Ishikawa (cell line): ENCODE data around the gene DISP1.

ENCODE experiments used
- CEBPB ChIP-seq: IDR thresholded peaks from 2 replicates; pipeline ENCODE4 v1.6.1; 2012
- CREB1 ChIP-seq: IDR thresholded peaks from 2 replicates; pipeline ENCODE4 v1.6.1; 2012; ENCODE audit warnings: low read depth
- EGR1 ChIP-seq: IDR thresholded peaks from 2 replicates; pipeline ENCODE4 v1.6.1; 2012
- EP300 ChIP-seq: IDR thresholded peaks from 2 replicates; pipeline ENCODE4 v1.6.1; 2012; ENCODE audit warnings: borderline replicate concordance
- FOXM1 ChIP-seq: IDR thresholded peaks from 2 replicates; pipeline ENCODE4 v1.6.1; 2012; ENCODE audit warnings: low read depth, borderline replicate concordance
- MAX ChIP-seq: IDR thresholded peaks from 2 replicates; pipeline ENCODE4 v1.6.1; 2012
- NFIC ChIP-seq: IDR thresholded peaks from 2 replicates; pipeline ENCODE4 v1.6.1; 2012
- RAD21 ChIP-seq: IDR thresholded peaks from 2 replicates; pipeline ENCODE4 v1.6.1; 2012; ENCODE audit warnings: low read depth
- REST ChIP-seq: IDR thresholded peaks from 2 replicates; pipeline ENCODE4 v1.6.1; 2012; ENCODE audit warnings: low read depth, mild to moderate bottlenecking
- TAF1 ChIP-seq: IDR thresholded peaks from 2 replicates; pipeline ENCODE4 v1.6.1; 2012; ENCODE audit warnings: low read depth, mild to moderate bottlenecking
- TCF12 ChIP-seq: IDR thresholded peaks from 2 replicates; pipeline ENCODE4 v1.6.1; 2012; ENCODE audit warnings: low read depth
- TEAD4 ChIP-seq: IDR thresholded peaks from 2 replicates; pipeline ENCODE4 v1.6.1; 2012
- USF1 ChIP-seq: IDR thresholded peaks from 2 replicates; pipeline ENCODE4 v1.6.1; 2012
- YY1 ChIP-seq: IDR thresholded peaks from 2 replicates; pipeline ENCODE4 v1.6.1; 2012; ENCODE audit warnings: low read depth
- ZBTB7A ChIP-seq: IDR thresholded peaks from 2 replicates; pipeline ENCODE4 v1.6.1; 2012; ENCODE audit warnings: low read depth

DISP1 gene

GRCh38 chr1:222817529-222817928 lies 2.7 kb downstream of the DISP1 start:
- no peak for TF ChIP-seq TEAD4
- TF ChIP-seq NFIC: 0 out of 2 replicates have a peak, but pooled peaks have one; percentile 29

DNA sequence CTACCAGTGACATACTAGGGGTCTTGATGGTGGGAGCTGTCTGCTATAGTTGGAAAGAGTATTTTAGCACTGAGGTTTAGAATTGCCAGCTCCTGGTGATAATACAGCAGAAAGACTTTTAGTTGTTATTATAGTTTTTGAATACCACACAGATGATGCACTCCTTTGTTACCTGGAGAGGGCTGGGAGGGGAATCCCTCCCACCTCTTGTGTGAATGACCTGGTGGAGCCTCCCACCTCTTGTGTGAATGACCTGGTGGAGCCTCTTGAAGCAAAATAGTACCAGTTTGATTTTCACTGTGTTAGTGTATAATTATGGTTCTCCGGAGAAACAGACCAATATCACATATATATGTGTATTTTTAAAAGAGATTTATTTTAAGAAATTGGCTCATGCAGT lies 3.3 kb downstream of the DISP1 start:
- TF ChIP-seq EP300 (no peak), TAF1 (no peak), CREB1 (no peak), YY1 (no peak), FOXM1 (no peak), ZBTB7A (no peak), CEBPB (no peak), TCF12 (no peak), USF1 (no peak), RAD21 (no peak), TEAD4 (no peak), NFIC (no peak), REST (no peak), MAX (no peak), EGR1 (no peak)

DNA sequence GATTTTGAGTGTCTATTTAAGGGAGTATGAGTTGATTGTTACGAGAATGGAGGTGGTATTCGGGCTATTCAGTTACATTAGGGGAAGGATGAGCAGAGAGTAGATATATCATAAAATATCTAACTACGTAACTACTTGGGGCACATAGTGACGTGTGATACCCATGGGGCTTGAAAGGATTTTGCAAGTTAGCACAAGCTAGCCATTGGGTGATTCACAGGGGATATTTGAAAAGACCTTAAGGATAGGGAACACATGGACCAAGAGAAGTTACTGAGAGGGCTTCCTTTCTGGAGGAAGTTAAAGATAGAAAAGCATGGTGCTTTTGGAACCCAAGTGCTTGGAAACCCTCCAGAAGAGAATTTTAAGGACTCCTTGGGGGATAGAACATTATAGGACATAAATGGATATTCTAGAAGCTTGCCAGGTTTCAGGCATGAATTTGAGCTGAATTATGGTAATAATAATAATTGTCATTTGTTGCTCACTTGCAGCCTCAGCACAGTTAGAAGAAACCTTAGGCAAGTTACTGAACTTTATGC lies 5.4 kb downstream of the DISP1 start:
- TF ChIP-seq RAD21 (no peak), CEBPB (no peak), YY1 (no peak), REST (no peak), FOXM1 (no peak), NFIC (no peak), EP300 (no peak), MAX (no peak)

DNA sequence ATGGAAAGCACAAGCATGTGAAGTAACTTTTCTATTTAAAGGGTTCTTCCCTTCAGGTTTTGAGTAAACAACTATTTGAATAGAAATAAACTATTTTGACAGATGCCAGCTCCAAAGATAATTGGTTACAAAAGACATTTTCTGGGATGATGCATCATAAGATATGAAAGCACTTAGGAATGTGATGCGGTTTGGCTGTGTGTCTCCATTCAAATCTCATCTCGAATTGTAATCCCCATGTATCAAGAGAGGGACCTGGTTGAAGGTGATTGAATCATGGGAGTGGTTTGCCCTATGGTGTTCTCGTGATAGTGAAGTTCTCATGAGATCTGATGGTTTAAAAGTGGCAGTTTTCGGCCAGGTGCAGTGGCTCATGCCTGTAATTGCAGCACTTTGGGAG lies 6.4 kb downstream of the DISP1 start:
- no peak for TF ChIP-seq NFIC
- no peak for TF ChIP-seq USF1
- no peak for TF ChIP-seq MAX

DNA sequence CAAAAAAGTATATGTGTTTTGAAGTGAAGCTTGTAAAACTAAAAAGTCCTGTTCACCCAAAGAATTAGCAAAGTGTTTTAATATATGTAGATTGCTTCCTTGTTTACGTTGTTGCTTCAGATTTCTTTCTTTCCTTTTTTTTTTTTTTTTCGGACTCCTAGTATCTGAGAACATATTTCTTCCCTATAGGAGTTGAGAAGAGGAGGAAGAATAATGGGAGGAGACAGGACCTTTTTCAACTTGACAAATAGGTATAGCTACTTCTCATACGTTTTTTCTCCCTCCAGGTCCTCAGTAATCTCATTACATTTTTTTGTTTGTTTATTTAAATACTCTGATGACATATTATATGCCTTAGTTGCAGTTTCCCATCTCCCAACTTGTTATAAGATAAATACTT lies 8.9 kb downstream of the DISP1 start:
- TF ChIP-seq CEBPB: no peak
- TF ChIP-seq CREB1: no peak
- no peak for TF ChIP-seq ZBTB7A
- no peak for TF ChIP-seq MAX
- TF ChIP-seq TCF12: no peak
- TF ChIP-seq FOXM1: no peak
- TF ChIP-seq TEAD4: no peak
- no peak for TF ChIP-seq EP300
- TF ChIP-seq REST: no peak
- TF ChIP-seq USF1: no peak
- TF ChIP-seq TAF1: no peak
- no peak for TF ChIP-seq EGR1
- TF ChIP-seq YY1: no peak
- TF ChIP-seq NFIC: no peak
- TF ChIP-seq RAD21: no peak
